Measurements from ENCODE around the gene ZNF385D.

Gene ZNF385D

DNA sequence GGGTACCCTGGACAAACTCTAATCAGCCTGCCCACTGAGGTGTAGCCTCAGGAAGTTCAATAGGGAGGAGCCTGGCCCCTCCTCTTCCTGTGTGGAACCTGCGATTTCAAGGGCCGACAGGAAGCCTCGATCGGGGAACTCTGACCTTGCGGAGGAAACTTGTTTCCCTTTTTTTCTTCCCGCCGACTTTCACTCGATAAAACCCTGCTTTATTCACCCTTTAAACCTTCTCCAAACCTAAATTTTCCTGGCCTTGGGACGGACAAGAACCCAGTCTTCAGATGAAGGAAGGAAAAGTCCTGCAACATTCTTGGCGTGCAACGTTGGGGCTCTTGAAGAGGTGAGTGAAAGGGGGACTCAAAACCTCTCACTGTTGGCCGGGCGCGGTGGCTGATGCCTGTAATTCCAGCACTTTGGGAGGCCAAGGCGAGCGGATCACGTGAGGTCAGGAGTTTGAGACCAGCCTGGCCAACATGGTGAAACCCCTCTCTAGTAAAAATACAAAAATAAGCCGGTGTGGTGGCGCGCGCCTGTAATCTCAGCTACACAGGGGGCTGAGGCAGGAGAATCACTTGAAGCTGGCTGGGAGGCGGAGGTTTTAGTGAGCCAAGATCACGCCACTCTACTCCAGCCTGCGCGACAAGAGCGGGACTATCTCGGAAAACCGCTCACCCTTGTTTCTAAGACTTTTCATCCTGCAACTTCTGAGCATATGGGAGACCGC is 208.2 kb downstream of the ZNF385D start:
- Mint-ChIP-seq H3K4me1 (no peaks in the 10 kb centered on the region), H3K36me3 (ENCODE audit: insufficient read depth) (no peaks in the 10 kb centered on the region), H3K9me3 (peaks cover 5% of the 10 kb centered on the region), H3K27ac (ENCODE audit: low read depth) (no peak overlapping the region), H3K27me3 (no peaks in the 10 kb centered on the region), H3K4me3 (no peak overlapping the region)
- ATAC-seq (replicated peaks; ENCODE audit: extremely low read depth, poor library complexity, severe bottlenecking) (no peak), DNase-seq (ENCODE audit: low spot score in 2 of 2) (no peak)

DNA sequence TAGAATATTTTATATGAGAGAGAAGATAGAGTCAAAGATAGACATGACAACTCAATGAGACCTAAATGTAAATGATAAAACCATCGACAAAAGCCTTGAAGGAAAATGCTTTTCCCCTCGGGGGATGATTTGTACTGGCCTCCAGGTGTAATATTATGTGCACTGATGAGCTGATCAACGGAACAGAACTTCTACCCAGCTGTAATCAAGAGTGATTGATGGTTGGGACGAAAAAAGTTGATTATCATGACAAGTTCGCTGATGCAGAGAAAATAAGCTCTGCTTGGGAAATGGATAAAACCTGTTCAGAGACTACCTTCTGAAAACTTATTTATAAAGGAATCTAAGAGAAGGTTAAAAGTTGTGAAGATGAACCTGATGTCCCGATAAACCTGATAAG is 210.7 kb downstream of the ZNF385D start:
- DNase-seq (ENCODE audit: low spot score in 2 of 2), result no peak

DNA sequence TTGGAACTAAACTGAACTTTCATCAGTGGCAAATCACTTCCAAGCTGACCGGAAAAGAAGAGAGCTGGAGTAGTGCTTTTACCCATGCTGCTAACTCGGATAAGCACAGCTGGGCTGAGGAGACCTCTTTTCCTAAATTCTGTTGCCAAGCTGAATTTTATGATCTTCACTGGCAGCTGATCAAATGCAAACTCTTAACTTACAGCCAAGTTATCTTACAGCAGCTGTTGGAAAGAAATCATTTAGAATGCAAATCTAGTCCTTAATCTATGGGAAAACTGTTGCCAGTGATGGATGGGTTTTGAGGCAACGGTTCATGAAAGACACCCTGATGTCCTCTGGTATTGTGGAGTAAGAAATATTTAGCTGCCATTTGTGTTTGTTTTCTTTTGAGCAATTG is 216.5 kb downstream of the ZNF385D start:
- no peak overlapping the region for H3K4me3 Mint-ChIP-seq
- H3K36me3 Mint-ChIP-seq (ENCODE audit: insufficient read depth), result no peaks in the 10 kb centered on the region
- peaks cover 38% of the 10 kb centered on the region for H3K9me3 Mint-ChIP-seq
- ATAC-seq (replicated peaks; ENCODE audit: extremely low read depth, poor library complexity, severe bottlenecking) (no peak), DNase-seq (ENCODE audit: low spot score in 2 of 2) (no peak)
- H3K27ac Mint-ChIP-seq (ENCODE audit: low read depth), result no peak overlapping the region
- H3K27me3 Mint-ChIP-seq, result no peaks in the 10 kb centered on the region
- no peaks in the 10 kb centered on the region for H3K4me1 Mint-ChIP-seq

More for the DNA sequence above, 210.7 kb downstream of the ZNF385D start:
- no peak for ATAC-seq (replicated peaks; ENCODE audit: extremely low read depth, poor library complexity, severe bottlenecking)
- Mint-ChIP-seq H3K4me3 (no peak overlapping the region), H3K4me1 (no peaks in the 10 kb centered on the region), H3K27ac (ENCODE audit: low read depth) (no peak overlapping the region), H3K27me3 (no peaks in the 10 kb centered on the region), H3K36me3 (ENCODE audit: insufficient read depth) (no peaks in the 10 kb centered on the region), H3K9me3 (peaks cover 16% of the 10 kb centered on the region)

DNA sequence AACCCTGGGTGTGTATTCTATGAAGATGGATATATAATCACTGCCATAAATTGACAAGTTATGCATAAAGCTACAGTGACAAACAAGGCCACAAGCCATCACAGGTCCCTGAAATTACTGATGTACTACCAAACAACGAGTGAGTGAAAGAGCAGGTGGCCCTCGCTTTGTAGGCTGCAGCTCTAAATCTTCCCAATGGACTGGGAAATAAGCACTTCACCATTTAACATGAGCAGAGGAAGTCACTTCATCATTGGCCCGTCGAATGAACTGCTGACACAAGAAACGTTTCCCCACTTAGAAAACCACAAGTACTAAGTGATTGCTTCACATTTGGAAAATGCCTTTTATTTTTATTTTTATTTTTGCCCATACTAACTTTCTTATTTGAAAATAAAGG is 218.0 kb downstream of the ZNF385D start:
- DNase-seq (ENCODE audit: low spot score in 2 of 2) (no peak), ATAC-seq (replicated peaks; ENCODE audit: extremely low read depth, poor library complexity, severe bottlenecking) (no peak)
- Mint-ChIP-seq H3K4me1 (no peaks in the 10 kb centered on the region), H3K9me3 (peaks cover 35% of the 10 kb centered on the region), H3K36me3 (ENCODE audit: insufficient read depth) (no peaks in the 10 kb centered on the region), H3K4me3 (no peak overlapping the region), H3K27ac (ENCODE audit: low read depth) (no peak overlapping the region), H3K27me3 (no peaks in the 10 kb centered on the region)

DNA sequence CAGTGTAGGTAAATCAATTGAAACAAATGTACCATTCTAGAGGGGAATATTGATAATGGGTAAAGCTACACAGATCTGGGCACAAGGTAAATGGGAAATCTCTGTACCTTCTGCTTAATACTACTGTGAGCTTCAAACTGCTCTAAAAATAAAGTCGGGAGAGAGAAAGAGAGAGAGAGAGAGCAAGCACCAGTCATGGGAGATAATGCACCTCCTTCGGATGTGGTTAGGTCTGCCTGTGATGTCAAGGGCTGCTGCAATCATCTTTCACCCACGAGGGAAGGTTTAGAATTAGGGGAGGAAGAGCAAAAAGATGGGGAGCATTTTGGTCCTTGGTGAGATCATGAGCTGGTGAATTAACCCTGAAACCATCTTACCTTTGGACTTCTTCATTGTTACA is 219.1 kb downstream of the ZNF385D start:
- Mint-ChIP-seq H3K4me3 (no peak overlapping the region), H3K27me3 (no peaks in the 10 kb centered on the region), H3K27ac (ENCODE audit: low read depth) (no peak overlapping the region), H3K36me3 (ENCODE audit: insufficient read depth) (no peaks in the 10 kb centered on the region), H3K9me3 (peaks cover 30% of the 10 kb centered on the region), H3K4me1 (no peaks in the 10 kb centered on the region)
- ATAC-seq (replicated peaks; ENCODE audit: extremely low read depth, poor library complexity, severe bottlenecking), result no peak
- DNase-seq (ENCODE audit: low spot score in 2 of 2), result no peak

DNA sequence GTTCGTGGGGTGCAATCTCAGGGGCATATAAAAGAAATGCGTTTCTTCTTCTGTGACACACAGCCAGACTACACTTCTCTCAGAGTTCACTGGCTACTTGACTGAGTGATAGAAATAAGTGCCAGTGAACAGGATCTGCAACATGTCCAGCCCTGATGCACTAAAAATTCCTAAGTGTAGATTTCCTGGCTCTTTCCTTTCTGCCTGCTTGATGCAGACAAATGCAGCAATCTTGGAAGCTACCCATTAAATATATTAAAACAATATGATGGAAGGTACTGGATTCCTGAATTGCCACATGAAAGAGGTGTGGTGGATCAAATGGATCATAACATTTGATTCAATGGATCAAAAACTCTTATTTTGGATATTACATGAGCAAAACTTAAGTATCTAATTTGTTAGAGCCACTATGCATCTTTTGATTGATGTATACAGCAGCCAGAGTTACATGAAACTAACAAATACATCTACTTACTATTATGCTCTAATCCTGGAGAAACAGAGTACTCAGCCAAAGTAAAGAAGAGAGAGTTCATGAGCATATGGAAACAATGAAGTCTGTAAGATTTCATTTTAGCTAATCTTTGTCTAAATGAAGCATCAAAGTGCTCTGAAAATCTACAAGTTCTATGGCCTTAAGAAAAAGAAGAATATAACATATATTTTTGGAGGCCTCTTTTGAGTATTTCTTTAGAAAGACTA is 222.6 kb downstream of the ZNF385D start:
- Mint-ChIP-seq H3K27me3 (no peaks in the 10 kb centered on the region), H3K36me3 (ENCODE audit: insufficient read depth) (no peaks in the 10 kb centered on the region), H3K4me3 (no peak overlapping the region), H3K9me3 (peaks cover 14% of the 10 kb centered on the region), H3K27ac (ENCODE audit: low read depth) (no peak overlapping the region), H3K4me1 (no peaks in the 10 kb centered on the region)
- ATAC-seq (replicated peaks; ENCODE audit: extremely low read depth, poor library complexity, severe bottlenecking), result no peak
- no peak for DNase-seq (ENCODE audit: low spot score in 2 of 2)

DNA sequence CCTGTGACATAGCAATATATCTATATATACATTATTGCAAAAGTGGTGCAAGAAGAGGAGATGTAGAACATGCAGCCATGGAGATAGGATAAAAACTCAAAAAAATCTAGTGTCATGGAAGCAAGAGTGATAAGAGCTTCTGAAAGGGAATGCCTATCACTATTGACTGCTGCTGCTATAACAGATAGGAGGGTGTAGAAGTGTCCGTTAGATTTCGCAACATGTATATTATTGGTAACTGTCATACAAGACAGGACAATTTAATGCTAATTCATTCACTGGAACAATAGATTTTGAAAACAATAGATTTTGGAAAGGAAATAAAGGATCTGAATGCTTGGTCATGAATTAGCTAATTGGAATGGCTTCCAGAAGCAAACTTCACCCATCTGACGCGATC is 224.5 kb downstream of the ZNF385D start:
- Mint-ChIP-seq H3K27me3 (no peaks in the 10 kb centered on the region), H3K4me1 (no peaks in the 10 kb centered on the region), H3K36me3 (ENCODE audit: insufficient read depth) (no peaks in the 10 kb centered on the region), H3K9me3 (peaks cover 8% of the 10 kb centered on the region), H3K27ac (ENCODE audit: low read depth) (no peak overlapping the region), H3K4me3 (no peak overlapping the region)
- DNase-seq (ENCODE audit: low spot score in 2 of 2) (no peak), ATAC-seq (replicated peaks; ENCODE audit: extremely low read depth, poor library complexity, severe bottlenecking) (no peak)

DNA sequence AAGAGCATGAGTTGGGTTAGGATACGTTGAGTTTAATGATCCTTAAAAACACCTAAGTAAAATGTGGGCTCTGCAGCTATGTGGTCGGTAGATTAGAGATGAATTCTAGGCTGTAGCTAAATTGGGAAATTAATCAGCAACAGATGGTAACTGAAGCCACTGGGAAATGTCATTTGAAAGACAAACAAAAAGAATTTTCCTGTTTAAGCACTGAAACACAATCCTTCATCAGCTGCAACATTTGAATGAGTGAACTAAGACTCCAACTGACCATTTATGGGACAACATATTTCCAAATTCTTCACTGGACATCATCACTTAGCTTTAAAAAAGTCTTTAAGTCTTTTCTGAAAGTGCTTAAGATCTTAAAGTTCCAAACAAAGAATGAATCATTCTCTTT is 226.9 kb downstream of the ZNF385D start:
- peaks cover 11% of the 10 kb centered on the region for H3K9me3 Mint-ChIP-seq
- H3K4me3 Mint-ChIP-seq, result no peak overlapping the region
- H3K36me3 Mint-ChIP-seq (ENCODE audit: insufficient read depth), result no peaks in the 10 kb centered on the region
- no peaks in the 10 kb centered on the region for H3K4me1 Mint-ChIP-seq
- ATAC-seq (replicated peaks; ENCODE audit: extremely low read depth, poor library complexity, severe bottlenecking) (no peak), DNase-seq (ENCODE audit: low spot score in 2 of 2) (no peak)
- no peaks in the 10 kb centered on the region for H3K27me3 Mint-ChIP-seq
- no peak overlapping the region for H3K27ac Mint-ChIP-seq (ENCODE audit: low read depth)

DNA sequence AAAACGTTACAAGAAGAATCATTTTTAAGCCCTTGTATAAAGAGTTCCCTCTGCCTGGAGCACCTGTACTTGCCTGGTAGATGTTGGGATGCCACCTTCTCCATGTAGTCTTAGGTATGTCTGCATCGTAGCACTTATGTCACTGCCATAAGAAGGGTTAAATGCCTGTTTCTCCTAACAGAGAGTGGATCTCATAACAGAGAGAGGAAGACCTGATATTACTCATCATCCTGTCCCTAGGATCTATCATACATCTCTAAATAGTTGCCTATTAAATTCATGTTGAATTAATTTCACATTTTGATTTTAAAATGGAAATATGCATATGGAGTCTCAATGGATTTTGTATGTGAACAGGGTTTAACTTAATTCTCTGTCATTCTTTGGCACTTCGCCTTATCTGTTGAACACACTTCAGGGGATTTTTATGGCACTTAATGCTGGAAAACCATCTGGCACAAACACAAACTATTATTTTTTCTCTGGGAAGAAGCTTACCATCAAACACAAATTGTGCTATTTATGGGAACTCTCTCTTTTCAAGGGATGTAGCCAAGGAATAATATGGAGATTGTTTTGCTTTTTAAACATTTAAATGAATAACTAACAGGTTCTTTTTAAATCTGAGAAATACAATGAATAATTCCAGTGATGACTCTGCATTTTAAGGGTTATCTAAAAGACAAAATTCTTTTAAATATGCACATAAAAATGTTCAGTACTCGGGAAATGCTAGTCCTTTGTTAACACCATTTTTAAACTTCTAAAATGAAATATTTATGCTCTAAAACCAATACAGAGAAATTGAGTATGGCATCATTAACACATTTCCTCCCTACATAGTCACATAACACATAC is 230.7 kb downstream of the ZNF385D start:
- Mint-ChIP-seq H3K36me3 (ENCODE audit: insufficient read depth) (no peaks in the 10 kb centered on the region), H3K9me3 (peaks cover 11% of the 10 kb centered on the region), H3K27me3 (no peaks in the 10 kb centered on the region), H3K27ac (ENCODE audit: low read depth) (no peak overlapping the region), H3K4me1 (no peaks in the 10 kb centered on the region), H3K4me3 (no peak overlapping the region)
- ATAC-seq (replicated peaks; ENCODE audit: extremely low read depth, poor library complexity, severe bottlenecking) (no peak), DNase-seq (ENCODE audit: low spot score in 2 of 2) (no peak)

DNA sequence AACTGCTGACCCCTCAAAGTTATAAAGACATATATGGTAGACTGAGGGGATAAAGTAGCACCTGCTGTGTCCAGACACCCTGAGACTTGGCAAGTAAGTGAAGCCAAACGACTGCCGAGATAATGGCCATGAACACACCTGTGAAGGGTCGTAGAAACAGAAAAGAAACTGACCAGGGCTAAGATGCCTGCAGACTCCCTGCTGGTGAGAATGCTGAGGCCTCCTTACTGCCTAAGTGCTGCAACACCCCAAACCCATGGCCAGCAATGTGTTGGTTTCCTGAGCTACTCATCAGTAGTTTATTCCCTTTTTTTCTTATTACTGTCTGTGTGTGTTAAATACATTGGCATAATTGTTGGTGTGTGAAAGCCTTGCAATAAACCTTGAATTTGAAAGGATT is 233.8 kb downstream of the ZNF385D start:
- DNase-seq (ENCODE audit: low spot score in 2 of 2) (no peak), ATAC-seq (replicated peaks; ENCODE audit: extremely low read depth, poor library complexity, severe bottlenecking) (no peak)
- Mint-ChIP-seq H3K9me3 (peaks cover 5% of the 10 kb centered on the region), H3K27me3 (no peaks in the 10 kb centered on the region), H3K27ac (ENCODE audit: low read depth) (no peak overlapping the region), H3K4me3 (no peak overlapping the region), H3K36me3 (ENCODE audit: insufficient read depth) (no peaks in the 10 kb centered on the region), H3K4me1 (no peaks in the 10 kb centered on the region)

DNA sequence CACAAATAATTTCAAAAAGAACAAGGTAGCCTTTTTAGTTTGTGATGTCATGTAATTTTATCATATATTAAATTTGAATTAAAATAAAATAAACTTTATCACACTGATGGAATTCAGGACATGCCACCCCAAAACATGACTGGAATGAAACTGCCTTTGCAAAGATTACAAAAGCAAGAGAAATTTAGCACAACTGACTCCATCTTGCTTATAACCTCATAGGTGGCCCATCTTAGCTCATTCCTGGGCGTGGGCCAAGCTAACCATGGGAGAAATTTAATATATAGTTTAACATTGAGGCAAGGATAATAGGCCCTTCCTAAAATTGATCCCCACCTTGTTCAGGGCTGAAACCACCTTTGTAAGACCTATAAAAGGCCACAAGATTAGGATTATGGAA is 235.6 kb downstream of the ZNF385D start:
- ATAC-seq (replicated peaks; ENCODE audit: extremely low read depth, poor library complexity, severe bottlenecking) (no peak), DNase-seq (ENCODE audit: low spot score in 2 of 2) (no peak)
- Mint-ChIP-seq H3K27me3 (no peaks in the 10 kb centered on the region), H3K4me1 (no peaks in the 10 kb centered on the region), H3K36me3 (ENCODE audit: insufficient read depth) (no peaks in the 10 kb centered on the region), H3K4me3 (no peak overlapping the region), H3K27ac (ENCODE audit: low read depth) (no peak overlapping the region), H3K9me3 (peaks cover 19% of the 10 kb centered on the region)

DNA sequence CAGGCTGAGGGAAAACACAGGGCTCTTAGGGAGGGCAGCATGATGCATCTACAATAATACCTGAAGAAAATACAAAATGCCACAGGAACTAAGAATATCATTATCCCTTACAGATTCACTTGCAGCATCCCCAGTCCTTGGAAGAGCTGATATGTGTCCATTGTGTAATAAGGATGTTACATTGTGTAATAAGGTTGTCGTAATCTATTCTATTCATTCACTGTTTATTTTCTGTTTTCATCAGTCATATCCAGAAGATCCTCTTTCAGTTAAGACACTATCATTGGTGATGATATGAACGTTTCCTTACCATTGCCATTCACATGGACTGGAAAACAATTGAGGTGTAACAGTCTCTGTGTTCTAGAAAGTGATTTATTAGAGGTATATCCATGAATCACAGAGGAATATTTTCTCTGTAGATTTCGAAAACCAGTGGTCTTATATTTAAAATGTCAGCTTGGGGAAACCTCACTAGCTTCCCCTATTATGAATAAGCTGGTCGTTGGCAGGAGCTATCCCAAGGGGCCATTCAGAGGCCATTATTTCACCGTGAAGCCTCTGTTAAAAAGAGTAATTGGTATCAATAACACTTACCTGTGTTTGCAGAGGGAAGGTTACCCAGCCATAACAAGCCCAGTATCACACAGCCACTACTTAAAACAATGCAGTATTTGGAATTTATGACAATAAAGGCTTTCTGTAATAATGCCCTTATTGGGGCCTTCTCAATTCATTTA is 241.1 kb downstream of the ZNF385D start:
- H3K4me3 Mint-ChIP-seq, result no peak overlapping the region
- H3K27ac Mint-ChIP-seq (ENCODE audit: low read depth), result no peak overlapping the region
- no peaks in the 10 kb centered on the region for H3K36me3 Mint-ChIP-seq (ENCODE audit: insufficient read depth)
- no peak for ATAC-seq (replicated peaks; ENCODE audit: extremely low read depth, poor library complexity, severe bottlenecking)
- no peaks in the 10 kb centered on the region for H3K27me3 Mint-ChIP-seq
- DNase-seq (ENCODE audit: low spot score in 2 of 2), result no peak
- H3K9me3 Mint-ChIP-seq, result peaks cover 23% of the 10 kb centered on the region
- no peaks in the 10 kb centered on the region for H3K4me1 Mint-ChIP-seq

Data from central memory CD8-positive, alpha-beta T cell (primary cell).